SK-N-SH (cell line): Measurements from ENCODE around the gene ITFG2. TPM values are rescaled to one million over a fixed set of nuclear protein-coding genes. Genes with fewer than 3 reads are reported as not detected.

Experiments
- CTCF ChIA-PET: fragments of 300-600, 350-600 bp; formaldehyde crosslinking; extraction: SDS; loops from one replicate; lab custom pipeline; 2021; lab: Yijun Ruan, JAX
- POLR2A ChIA-PET: fragments of 350-600 bp; sonication (Branson Sonifier 250); formaldehyde crosslinking; extraction: SDS; loops from one replicate; lab custom pipeline; 2020; ENCODE audit warnings: antibody characterized with exemption, inconsistent platforms; lab: Yijun Ruan, JAX
- DNase-seq: peaks from one replicate; pipeline ENCODE4 v3.0.0; 2012
- H2AFZ ChIP-seq: fragments of 200-600 bp; sonication (generic); 2 replicates; pipeline ENCODE4 v1.8.1; 2016; ENCODE audit warnings: antibody characterized with exemption, mild to moderate bottlenecking, low read depth
- H3F3A ChIP-seq: fragments of 200-600 bp; sonication (generic); replicated peaks from 2 replicates; pipeline ENCODE3; 2016; ENCODE audit warnings: antibody characterized with exemption, mild to moderate bottlenecking; ENCODE audit not compliant: insufficient read depth
- H3K27ac ChIP-seq, 2 experiments: fragments of 200-500 bp in 1 of 2; fragments of 200-600 bp in 1 of 2; sonication (Bioruptor generic) in 1 of 2; sonication (generic), shearing (Covaris generic) in 1 of 2; 2 replicates each; pipeline versions ENCODE4 v1.5.1 to v1.6.1; 2014 to 2016; ENCODE audit warnings: low read depth in 2 of 2, inconsistent platforms in 1 of 2, low read length in 1 of 2, mild to moderate bottlenecking in 1 of 2, mixed read lengths in 1 of 2
- H3K27me3 ChIP-seq: fragments of 200-600 bp; sonication (generic), shearing (Covaris generic); 2 replicates; pipeline ENCODE4 v1.6.1; 2016; ENCODE audit warnings: mixed run types; ENCODE audit not compliant: insufficient read depth
- H3K36me3 ChIP-seq, 2 experiments: fragments of 200-500 bp in 1 of 2; fragments of 200-600 bp in 1 of 2; sonication (Bioruptor generic) in 1 of 2; sonication (generic) in 1 of 2; replicated peaks in 1 of 2; 2 replicates each; pipeline versions ENCODE3 to v1.5.1; 2014 to 2016; ENCODE audit warnings: low read length in 1 of 2, mild to moderate bottlenecking in 1 of 2; ENCODE audit not compliant: insufficient read depth in 2 of 2, control insufficient read depth in 1 of 2
- H3K4me1 ChIP-seq, 2 experiments: fragments of 200-500 bp in 1 of 2; fragments of 200-600 bp in 1 of 2; sonication (Bioruptor generic) in 1 of 2; sonication (generic), shearing (Covaris generic) in 1 of 2; 2 replicates each; pipeline versions ENCODE4 v1.5.1 to v1.6.1; 2014 to 2016; ENCODE audit warnings: low read depth in 1 of 2, low read length in 1 of 2, mixed run types in 1 of 2; ENCODE audit not compliant: insufficient read depth in 2 of 2, control insufficient read depth in 1 of 2
- H3K4me2 ChIP-seq: fragments of 200-600 bp; sonication (generic), shearing (Covaris generic); 2 replicates; pipeline ENCODE4 v1.6.1; 2017; ENCODE audit warnings: mixed run types
- H3K4me3 ChIP-seq, 2 experiments: fragments of 200-500 bp in 1 of 2; fragments of 200-600 bp in 1 of 2; sonication (Bioruptor generic) in 1 of 2; sonication (generic), shearing (Covaris generic) in 1 of 2; 2 replicates each; pipeline versions ENCODE4 v1.5.1 to v1.8.1; 2014 to 2016; ENCODE audit warnings: low read depth in 2 of 2, inconsistent platforms in 1 of 2, low read length in 1 of 2, mild to moderate bottlenecking in 1 of 2, mixed read lengths in 1 of 2, moderate library complexity in 1 of 2
- H3K79me2 ChIP-seq: fragments of 200-600 bp; sonication (generic); 2 replicates; pipeline ENCODE4 v1.8.1; 2017; ENCODE audit warnings: mild to moderate bottlenecking; ENCODE audit not compliant: insufficient read depth
- H3K9ac ChIP-seq: fragments of 200-600 bp; sonication (generic); 2 replicates; pipeline ENCODE4 v1.6.1; 2017; ENCODE audit warnings: mixed run types
- H3K9me2 ChIP-seq: fragments of 200-600 bp; sonication (generic); 2 replicates; pipeline ENCODE4 v1.6.1; 2017; ENCODE audit warnings: mixed run types
- H3K9me3 ChIP-seq: fragments of 200-600 bp; sonication (generic); 2 replicates; pipeline ENCODE4 v1.6.1; 2017; ENCODE audit warnings: mixed run types, mild to moderate bottlenecking, moderate library complexity
- H4K20me1 ChIP-seq: fragments of 200-600 bp; sonication (generic); 2 replicates; pipeline ENCODE4 v1.6.1; 2017; ENCODE audit warnings: mild to moderate bottlenecking, mixed run types; ENCODE audit not compliant: insufficient read depth
- CHD2 ChIP-seq: fragments of 150-350 bp; IDR thresholded peaks from 2 replicates; pipeline ENCODE4 v1.6.1; 2018; ENCODE audit warnings: low read length; ENCODE audit not compliant: partially characterized antibody
- FOSL2 ChIP-seq: IDR thresholded peaks from 2 replicates; pipeline ENCODE4 v1.4.0; 2012; ENCODE audit warnings: low read depth, mild to moderate bottlenecking, moderate library complexity, borderline replicate concordance
- IRF3 ChIP-seq: fragments of 150-350 bp; IDR thresholded peaks from 2 replicates; pipeline ENCODE4 v1.6.1; 2016; ENCODE audit warnings: mild to moderate bottlenecking, low read depth, low read length
- MEF2A ChIP-seq: IDR thresholded peaks from 2 replicates; pipeline ENCODE4 v1.4.0; 2012; ENCODE audit warnings: low read depth, borderline replicate concordance
- MXI1 ChIP-seq: IDR thresholded peaks from 2 replicates; pipeline ENCODE4 v1.6.1; 2012; ENCODE audit warnings: mild to moderate bottlenecking, low read depth, low read length, improper control_type of control experiment
- NRF1 ChIP-seq: IDR thresholded peaks from 2 replicates; pipeline ENCODE4 v1.6.1; 2012; ENCODE audit warnings: low read depth, mild to moderate bottlenecking, low read length
- RCOR1 ChIP-seq: fragments of 150-350 bp; IDR thresholded peaks from 2 replicates; pipeline ENCODE4 v1.6.1; 2017; ENCODE audit warnings: antibody characterized with exemption, low read length
- RFX5 ChIP-seq: IDR thresholded peaks from 2 replicates; pipeline ENCODE4 v1.6.1; 2012; ENCODE audit warnings: mild to moderate bottlenecking, improper control_type of control experiment, low read length
- TAF1 ChIP-seq: IDR thresholded peaks from 2 replicates; pipeline ENCODE4 v1.6.1; 2012; ENCODE audit warnings: low read depth, mild to moderate bottlenecking, low read length, moderate library complexity, borderline replicate concordance
- WGBS: methylation state at CpG from one replicate; pipeline ENCODE4 v1.1.6; 2017; ENCODE audit warnings: low lambda C conversion rate; 5-methylcytosine and 5-hydroxymethylcytosine counted together
- polyA plus RNA-seq, 3 experiments: library from polyadenylated mRNA; depleted of rRNA; stranded (reverse); fragments of >200 nt; gene quantifications; 2 replicates each; pipeline ENCODE4 v1.2.3, GENCODE V29; 2012

ITFG2 gene
- polyA plus RNA-seq, 1 of the 3 experiments (the other 2 are of a cell fraction): 27.2 TPM

GRCh38 chr12:2783936-2784600 is 28.4 kb upstream of the ITFG2 start (continued):
- TF ChIP-seq IRF3: no peak
- no peak for TF ChIP-seq MEF2A
- TF ChIP-seq TAF1: no peak
- no peak for TF ChIP-seq MXI1
- TF ChIP-seq CHD2: peak; percentile 40
- TF ChIP-seq, all 33 proteins: peak for 5

DNA sequence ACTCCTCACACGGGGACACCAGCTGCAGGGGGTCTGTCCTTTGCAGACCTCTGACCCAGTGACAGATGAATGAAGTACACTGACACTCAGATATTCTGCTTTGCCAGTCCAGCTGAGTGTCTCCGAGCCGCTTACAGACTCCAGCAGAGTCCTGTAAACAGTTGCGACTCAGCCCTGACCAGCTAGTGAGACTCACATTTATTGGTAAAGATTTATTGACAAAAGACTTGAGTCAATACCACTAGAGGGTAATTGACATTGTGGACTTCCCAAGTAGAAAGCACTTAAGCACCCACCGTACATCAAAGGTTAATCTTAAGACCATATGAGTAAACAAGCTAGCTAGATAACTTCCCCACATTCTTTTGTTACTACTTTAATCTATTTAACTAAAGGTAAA is 27.5 kb upstream of the ITFG2 start:
- H3K79me2 ChIP-seq: no peaks in the 10 kb centered on the region
- no peak overlapping the region for H2AFZ ChIP-seq
- no peak overlapping the region for H3K4me2 ChIP-seq
- no peaks in the 10 kb centered on the region for H3F3A ChIP-seq
- no peak overlapping the region for H3K27ac ChIP-seq
- H4K20me1 ChIP-seq: no peaks in the 10 kb centered on the region
- peaks cover 0 to 4% of the 10 kb centered on the region in 2 experiments; a peak in 1 of 4 replicates for H3K4me1 ChIP-seq
- WGBS: 66% methylated on average over 5 of the region's 5 CpGs
- no peaks in the 10 kb centered on the region for H3K36me3 ChIP-seq
- H3K27me3 ChIP-seq: no peaks in the 10 kb centered on the region; the same call in 1 of the 2 replicates
- no peaks in the 10 kb centered on the region for H3K9me2 ChIP-seq
- ChIA-PET CTCF (interaction anchor here (1.0 to 3.5 kb wide), 10 partner anchors 10 to 202 kb away, joined by 3 to 80 read pairs (median 6); partner anchors contain the start of gene FKBP4), POLR2A (interaction anchor here (1.2 kb wide), 1 partner anchor 10 kb away, joined by 3 read pairs; the partner anchor contains the start of gene FKBP4)
- no peak for DNase-seq
- H3K9me3 ChIP-seq: no peaks in the 10 kb centered on the region
- H3K9ac ChIP-seq: no peak overlapping the region
- H3K4me3 ChIP-seq: no peak overlapping the region
- TF ChIP-seq RCOR1 (no peak), MEF2A (no peak)

GRCh38 chr12:2791089-2791488 is 21.4 kb upstream of the ITFG2 start:
- H3K4me1 ChIP-seq: peaks cover 0 to 5% of the 10 kb centered on the region in 2 experiments; a peak in 1 of 4 replicates
- ChIA-PET POLR2A (no interaction called here), CTCF (interaction anchor here (1.0 to 1.6 kb wide), 4 partner anchors 10 to 53 kb away, joined by 3 to 5 read pairs (median 4); no protein-coding TSS in a partner anchor)
- H3F3A ChIP-seq: no peaks in the 10 kb centered on the region
- H3K4me3 ChIP-seq: no peak overlapping the region
- H3K36me3 ChIP-seq: no peaks in the 10 kb centered on the region
- no peak overlapping the region for H3K4me2 ChIP-seq
- no peaks in the 10 kb centered on the region for H3K9me3 ChIP-seq
- 76% methylated on average over 6 of the region's 6 CpGs for WGBS
- no peaks in the 10 kb centered on the region for H3K9me2 ChIP-seq
- H3K79me2 ChIP-seq: peaks cover 5% of the 10 kb centered on the region; the same call in 1 of the 2 replicates
- H2AFZ ChIP-seq: no peak overlapping the region
- no peaks in the 10 kb centered on the region for H3K27me3 ChIP-seq
- no peak for DNase-seq
- no peak overlapping the region for H3K27ac ChIP-seq
- TF ChIP-seq IRF3 (no peak), RCOR1 (no peak), NRF1 (no peak), RFX5 (no peak), FOSL2 (no peak), MXI1 (no peak)
- no peak overlapping the region for H3K9ac ChIP-seq
- no peaks in the 10 kb centered on the region for H4K20me1 ChIP-seq
